Measurements from ENCODE around the gene ZNF664. TPM values are rescaled to one million over a fixed set of nuclear protein-coding genes. Genes with fewer than 3 reads are reported as not detected.

ZNF664 gene
- total and polyA plus RNA-seq, 2 of the 13 experiments (the other 11 are each of a cell fraction or from before 2014, with no cell fraction given) = 43.9 to 56.5 TPM

DNA sequence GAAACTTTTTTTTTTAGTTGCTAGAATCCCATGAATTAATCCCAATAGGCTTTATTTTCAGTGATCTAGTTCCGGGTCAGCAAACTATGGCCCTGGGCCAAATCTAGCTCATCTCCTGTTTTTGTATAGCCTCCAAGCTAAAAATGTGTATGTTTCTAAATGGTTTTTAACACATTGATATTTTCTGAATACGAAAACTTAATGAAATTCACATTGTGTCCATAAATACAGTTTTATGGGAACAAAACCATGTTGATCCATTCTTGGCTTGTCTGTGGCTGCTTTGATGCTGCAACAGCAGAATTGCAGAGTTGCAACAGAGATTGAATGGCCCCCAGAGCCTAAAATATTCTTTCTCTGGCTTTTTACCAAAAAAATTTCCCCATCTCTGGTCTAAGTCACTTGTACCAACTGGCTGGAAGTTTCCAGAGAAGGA, 47.5 kb downstream of the ZNF664 start:
- H2AFZ ChIP-seq (ENCODE audit: low read length) = no peak overlapping the region
- 0 out of 5 replicates have a peak, but pooled peaks cover 0 to under 1% of the 10 kb centered on the region in 2 experiments for H3K36me3 ChIP-seq (replicated peaks in 1 of 2; ENCODE audit: control insufficient read depth in 1 of 2, insufficient read depth in 2 of 2, low read length in 2 of 2)
- in situ Hi-C loops (cut with HindIII; ENCODE audit: extremely low pct_ligation_motif_present, low pct_unique_long_range_greater_than_20kb) = no loop called here
- intact Hi-C loops (cut with micrococcal nuclease; ENCODE audit: unreplicated experiment) = no loop called here
- H3K9me3 ChIP-seq (ENCODE audit: low read length) = no peaks in the 10 kb centered on the region
- FAIRE-seq = no peak
- no peaks in the 10 kb centered on the region for H4K20me1 ChIP-seq (ENCODE audit: insufficient read depth, low read length)
- no peaks in the 10 kb centered on the region for H3K27me3 ChIP-seq (ENCODE audit: control insufficient read depth in 1 of 2, insufficient read depth in 2 of 2, low read length in 2 of 2)
- DNase-seq (ENCODE audit: low spot score) = no peak
- 72% methylated on average over 2 of the region's 2 CpGs for WGBS (ENCODE audit: low lambda C conversion rate)
- H3K4me2 ChIP-seq (ENCODE audit: low read depth, low read length) = no peak overlapping the region
- no peaks in the 10 kb centered on the region for H3K79me2 ChIP-seq (ENCODE audit: insufficient read depth, low read length)
- POLR2A ChIA-PET = no interaction called here
- H3K27ac ChIP-seq (ENCODE audit: extremely low read length, insufficient read depth, low read length) = no peak overlapping the region
- no peak for ATAC-seq
- H3K9ac ChIP-seq (ENCODE audit: insufficient read depth, low read depth, low read length) = no peak overlapping the region
- TF ChIP-seq ZBTB1 (CRISPR knock-in tag; IDR thresholded peaks at IDR 0.05; ENCODE audit: borderline replicate concordance) (no peak), ZBTB14 (CRISPR knock-in tag; IDR thresholded peaks at IDR 0.05) (no peak), THYN1 (CRISPR knock-in tag; IDR thresholded peaks at IDR 0.05; ENCODE audit: borderline replicate concordance, low read depth) (no peak), TCF7L2 (IDR thresholded peaks at IDR 0.05; ENCODE audit: low read depth, low read length) (no peak), REL (CRISPR knock-in tag; conservative IDR thresholded peaks at IDR 0.05) (no peak), SPEN (CRISPR knock-in tag; IDR thresholded peaks at IDR 0.05; ENCODE audit: low read depth) (no peak), ZNF615 (CRISPR knock-in tag; IDR thresholded peaks at IDR 0.05; ENCODE audit: borderline replicate concordance) (no peak), KLF11 (CRISPR knock-in tag; IDR thresholded peaks at IDR 0.05) (no peak), ZMYM4 (CRISPR knock-in tag; IDR thresholded peaks at IDR 0.05) (no peak), HDAC2 (CRISPR knock-in tag; IDR thresholded peaks at IDR 0.05) (no peak), SALL1 (CRISPR knock-in tag; IDR thresholded peaks at IDR 0.05) (no peak), JUND (CRISPR knock-in tag; IDR thresholded peaks at IDR 0.05) (no peak), ZIK1 (CRISPR knock-in tag; IDR thresholded peaks at IDR 0.05; ENCODE audit: borderline replicate concordance, low read depth) (no peak), TRIM24 (CRISPR knock-in tag; IDR thresholded peaks at IDR 0.05) (no peak), ZBTB38 (CRISPR knock-in tag; IDR thresholded peaks at IDR 0.05) (no peak), LRRFIP1 (CRISPR knock-in tag; conservative IDR thresholded peaks at IDR 0.05) (no peak), ZMYM2 (CRISPR knock-in tag; IDR thresholded peaks at IDR 0.05) (no peak), ZNF713 (CRISPR knock-in tag; IDR thresholded peaks at IDR 0.05) (no peak), HOXA3 (CRISPR knock-in tag; IDR thresholded peaks at IDR 0.05) (no peak)
- TF ChIP-seq, protein P1, sequence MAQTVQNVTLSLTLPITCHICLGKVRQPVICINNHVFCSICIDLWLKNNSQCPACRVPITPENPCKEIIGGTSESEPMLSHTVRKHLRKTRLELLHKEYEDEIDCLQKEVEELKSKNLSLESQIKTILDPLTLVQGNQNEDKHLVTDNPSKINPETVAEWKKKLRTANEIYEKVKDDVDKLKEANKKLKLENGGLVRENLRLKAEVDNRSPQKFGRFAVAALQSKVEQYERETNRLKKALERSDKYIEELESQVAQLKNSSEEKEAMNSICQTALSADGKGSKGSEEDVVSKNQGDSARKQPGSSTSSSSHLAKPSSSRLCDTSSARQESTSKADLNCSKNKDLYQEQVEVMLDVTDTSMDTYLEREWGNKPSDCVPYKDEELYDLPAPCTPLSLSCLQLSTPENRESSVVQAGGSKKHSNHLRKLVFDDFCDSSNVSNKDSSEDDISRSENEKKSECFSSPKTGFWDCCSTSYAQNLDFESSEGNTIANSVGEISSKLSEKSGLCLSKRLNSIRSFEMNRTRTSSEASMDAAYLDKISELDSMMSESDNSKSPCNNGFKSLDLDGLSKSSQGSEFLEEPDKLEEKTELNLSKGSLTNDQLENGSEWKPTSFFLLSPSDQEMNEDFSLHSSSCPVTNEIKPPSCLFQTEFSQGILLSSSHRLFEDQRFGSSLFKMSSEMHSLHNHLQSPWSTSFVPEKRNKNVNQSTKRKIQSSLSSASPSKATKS (CRISPR knock-in tag; IDR thresholded peaks at IDR 0.05) = no peak
- H3K4me3 ChIP-seq (replicated peaks in 1 of 3; ENCODE audit: insufficient read depth in 1 of 3, low read depth in 2 of 3, low read length in 3 of 3) = no peak overlapping the region
- H3K4me1 ChIP-seq (ENCODE audit: insufficient read depth, low read length) = no peaks in the 10 kb centered on the region
- BruUV-seq (replicated peaks) = no TSS peak
- CTCF ChIA-PET (ENCODE audit: low intra/inter-chr PET ratio, low total read pairs) = no interaction called here
